ENCODE data around the gene HAO2. TPM values are rescaled to one million over a fixed set of nuclear protein-coding genes. Genes with fewer than 3 reads are reported as not detected.

The HAO2 gene
- polyA plus RNA-seq, 1 experiment = not detected

DNA sequence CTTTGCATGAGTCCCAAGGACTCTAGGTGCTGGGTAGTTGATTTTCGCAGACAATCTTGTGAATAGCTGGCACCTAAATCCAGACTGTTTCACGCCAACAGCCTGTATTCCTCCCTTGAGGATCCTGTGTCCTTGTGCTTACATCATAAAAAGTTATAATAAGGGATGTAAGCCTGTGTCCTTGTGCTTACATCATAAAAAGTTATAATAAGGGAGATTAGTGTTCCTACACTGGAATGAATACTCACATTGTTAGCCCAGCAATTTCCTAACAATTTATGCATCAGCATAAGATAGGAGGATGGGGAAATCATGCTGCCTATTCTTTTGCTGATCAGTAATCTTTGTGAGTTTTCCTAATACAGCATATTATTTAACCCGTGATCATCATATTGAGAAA lies 42.4 kb downstream of the HAO2 start:
- POLR2A ChIA-PET = no interaction called here
- Histone ChIP-seq H3K27me3 (ENCODE audit: control insufficient read depth, insufficient read depth, low read length) (no peaks in the 10 kb centered on the region), H3K4me3 (ENCODE audit: low read depth, low read length) (no peak overlapping the region), H3K36me3 (ENCODE audit: control insufficient read depth, insufficient read depth, low read length) (no peaks in the 10 kb centered on the region)
- CTCF ChIA-PET = no interaction called here
- TF ChIP-seq, protein P1, sequence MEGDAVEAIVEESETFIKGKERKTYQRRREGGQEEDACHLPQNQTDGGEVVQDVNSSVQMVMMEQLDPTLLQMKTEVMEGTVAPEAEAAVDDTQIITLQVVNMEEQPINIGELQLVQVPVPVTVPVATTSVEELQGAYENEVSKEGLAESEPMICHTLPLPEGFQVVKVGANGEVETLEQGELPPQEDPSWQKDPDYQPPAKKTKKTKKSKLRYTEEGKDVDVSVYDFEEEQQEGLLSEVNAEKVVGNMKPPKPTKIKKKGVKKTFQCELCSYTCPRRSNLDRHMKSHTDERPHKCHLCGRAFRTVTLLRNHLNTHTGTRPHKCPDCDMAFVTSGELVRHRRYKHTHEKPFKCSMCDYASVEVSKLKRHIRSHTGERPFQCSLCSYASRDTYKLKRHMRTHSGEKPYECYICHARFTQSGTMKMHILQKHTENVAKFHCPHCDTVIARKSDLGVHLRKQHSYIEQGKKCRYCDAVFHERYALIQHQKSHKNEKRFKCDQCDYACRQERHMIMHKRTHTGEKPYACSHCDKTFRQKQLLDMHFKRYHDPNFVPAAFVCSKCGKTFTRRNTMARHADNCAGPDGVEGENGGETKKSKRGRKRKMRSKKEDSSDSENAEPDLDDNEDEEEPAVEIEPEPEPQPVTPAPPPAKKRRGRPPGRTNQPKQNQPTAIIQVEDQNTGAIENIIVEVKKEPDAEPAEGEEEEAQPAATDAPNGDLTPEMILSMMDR (IDR thresholded peaks at IDR 0.05; ENCODE audit: insufficient read depth, low read depth, low read length) = no peak
- DNase-seq (ENCODE audit: low read depth) = no peak

DNA sequence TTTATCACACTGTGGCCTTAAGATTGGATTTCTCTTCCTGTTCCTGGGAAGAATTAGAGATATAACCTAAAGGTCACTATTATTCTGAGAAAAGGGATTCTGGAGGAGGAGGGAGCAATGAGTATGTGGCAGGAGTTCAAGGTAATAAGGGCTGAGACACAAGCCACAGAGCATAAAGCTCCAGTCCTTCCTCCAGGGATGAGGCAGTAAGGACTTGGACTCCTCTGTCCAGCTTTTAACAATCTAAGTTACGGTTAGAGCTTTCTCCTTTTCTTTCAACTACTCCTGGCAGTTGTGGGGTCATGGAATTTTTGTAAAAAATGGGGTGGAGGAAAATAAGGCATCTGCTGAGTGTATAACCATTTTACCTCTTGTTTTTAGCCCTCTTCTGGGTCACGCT lies 46.4 kb downstream of the HAO2 start, which contains the start of gene HSD3B2:
TSS of gene HSD3B2 (plus strand) at position 201 of the 400 bp plus-strand sequence. CDS start 270 bp downstream, outside the sequence.
- Histone ChIP-seq H3K27me3 (ENCODE audit: control insufficient read depth, insufficient read depth, low read length) (no peaks in the 10 kb centered on the region), H3K36me3 (ENCODE audit: control insufficient read depth, insufficient read depth, low read length) (no peaks in the 10 kb centered on the region), H3K4me3 (ENCODE audit: low read depth, low read length) (no peak within 1 kb of the TSS)
- no peak for DNase-seq (ENCODE audit: low read depth)
- POLR2A ChIA-PET = no interaction called here
- CTCF ChIA-PET = no interaction called here
- TF ChIP-seq, protein P1 (IDR thresholded peaks at IDR 0.05; ENCODE audit: insufficient read depth, low read depth, low read length) = no peak

DNA sequence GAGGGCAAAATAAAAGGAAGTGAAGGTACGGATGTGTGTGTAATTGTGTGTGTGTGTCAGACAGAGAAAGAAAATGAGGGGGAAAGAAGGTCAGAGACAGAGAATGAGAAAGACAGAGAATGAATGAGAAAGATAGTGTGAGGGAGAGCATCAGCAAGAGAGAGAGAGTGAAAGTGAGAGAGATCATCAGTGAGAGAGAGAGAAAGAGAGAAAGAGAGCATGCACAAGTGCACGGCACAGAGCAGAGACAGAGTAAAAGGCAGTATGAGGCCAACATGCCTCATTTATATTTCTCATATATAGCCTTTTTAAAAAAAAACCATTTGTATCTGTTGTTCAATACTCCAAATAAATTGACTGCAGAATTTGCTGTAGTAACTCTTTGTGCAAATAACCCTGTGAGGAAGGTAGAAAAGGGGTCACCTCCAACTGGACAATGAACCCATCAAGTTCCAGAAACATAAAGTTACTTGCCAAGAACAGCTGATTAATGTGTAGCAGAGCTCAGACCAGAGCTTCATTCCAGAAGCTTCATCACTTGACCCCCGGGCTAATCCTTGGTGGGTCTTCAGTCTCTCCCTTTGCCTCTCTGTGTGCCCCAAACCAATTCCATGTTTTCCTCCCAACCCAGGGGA lies 47.5 kb downstream of the HAO2 start:
- Histone ChIP-seq H3K36me3 (ENCODE audit: control insufficient read depth, insufficient read depth, low read length) (no peaks in the 10 kb centered on the region), H3K4me3 (ENCODE audit: low read depth, low read length) (no peak overlapping the region), H3K27me3 (ENCODE audit: control insufficient read depth, insufficient read depth, low read length) (no peaks in the 10 kb centered on the region)
- CTCF ChIA-PET = no interaction called here
- TF ChIP-seq, protein P1 (IDR thresholded peaks at IDR 0.05; ENCODE audit: insufficient read depth, low read depth, low read length) = no peak
- POLR2A ChIA-PET = no interaction called here
- DNase-seq (ENCODE audit: low read depth) = no peak

DNA sequence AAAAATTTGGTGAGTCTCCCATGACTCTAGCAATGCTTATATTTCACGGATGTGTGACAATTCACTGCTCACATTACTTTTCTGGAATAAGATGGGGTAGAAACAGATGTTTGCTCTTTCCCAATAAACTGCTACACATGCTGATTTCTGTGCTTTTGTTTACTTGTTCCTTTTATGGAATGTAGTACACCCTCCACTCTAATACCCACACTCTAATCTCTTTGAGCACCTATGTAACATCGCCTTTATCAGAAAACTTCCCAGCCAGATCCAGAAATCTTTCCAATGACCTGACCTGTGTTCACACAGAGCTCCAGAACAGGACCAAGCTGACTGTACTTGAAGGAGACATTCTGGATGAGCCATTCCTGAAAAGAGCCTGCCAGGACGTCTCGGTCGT lies 50.5 kb downstream of the HAO2 start:
- DNase-seq (ENCODE audit: low read depth) = no peak
- Histone ChIP-seq H3K27me3 (ENCODE audit: control insufficient read depth, insufficient read depth, low read length) (no peaks in the 10 kb centered on the region), H3K4me3 (ENCODE audit: low read depth, low read length) (no peak overlapping the region), H3K36me3 (ENCODE audit: control insufficient read depth, insufficient read depth, low read length) (no peaks in the 10 kb centered on the region)
- POLR2A ChIA-PET = no interaction called here
- TF ChIP-seq, protein P1 (IDR thresholded peaks at IDR 0.05; ENCODE audit: insufficient read depth, low read depth, low read length) = no peak
- CTCF ChIA-PET = no interaction called here

DNA sequence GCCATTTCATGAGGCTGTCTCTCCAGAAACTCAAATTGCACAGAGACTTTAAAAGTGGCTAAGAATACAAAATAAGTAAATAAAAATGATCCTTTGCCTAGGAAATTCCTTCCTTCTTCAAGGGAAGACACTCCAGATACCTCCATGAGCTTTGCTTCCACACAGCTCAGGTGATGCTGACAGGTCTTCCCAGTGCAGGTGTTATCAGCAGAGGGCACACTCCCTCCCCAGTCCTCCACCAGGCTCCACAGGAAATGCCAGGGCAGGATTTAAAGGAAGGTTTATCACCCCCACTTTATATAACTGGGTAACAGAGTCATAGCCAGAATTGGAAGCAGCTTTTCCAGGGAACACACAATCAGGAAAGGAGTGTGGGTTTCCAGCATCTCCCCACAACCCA lies 52.1 kb downstream of the HAO2 start:
- CTCF ChIA-PET = no interaction called here
- POLR2A ChIA-PET = no interaction called here
- H3K36me3 ChIP-seq (ENCODE audit: control insufficient read depth, insufficient read depth, low read length) = no peaks in the 10 kb centered on the region
- DNase-seq (ENCODE audit: low read depth) = no peak
- H3K27me3 ChIP-seq (ENCODE audit: control insufficient read depth, insufficient read depth, low read length) = no peaks in the 10 kb centered on the region
- TF ChIP-seq, protein P1 (IDR thresholded peaks at IDR 0.05; ENCODE audit: insufficient read depth, low read depth, low read length) = no peak
- no peak overlapping the region for H3K4me3 ChIP-seq (ENCODE audit: low read depth, low read length)

Measured in BJ (cell line).